Stimulated activated CD4-positive, alpha-beta T cell treated with anti-CD3 and anti-CD28 coated beads, Interleukin-2, amount 100 ng/mL, for 48 hours (primary cell): Measurements from ENCODE around the gene UQCRQ.
A peak's percentile ranks its signal among the peaks of the same experiment; 100 is the strongest.

ENCODE experiments used
- DNase-seq, 2 donors: peaks; one replicate each; pipeline ENCODE4 v3.0.0-alpha.2; 2020

UQCRQ gene

DNA sequence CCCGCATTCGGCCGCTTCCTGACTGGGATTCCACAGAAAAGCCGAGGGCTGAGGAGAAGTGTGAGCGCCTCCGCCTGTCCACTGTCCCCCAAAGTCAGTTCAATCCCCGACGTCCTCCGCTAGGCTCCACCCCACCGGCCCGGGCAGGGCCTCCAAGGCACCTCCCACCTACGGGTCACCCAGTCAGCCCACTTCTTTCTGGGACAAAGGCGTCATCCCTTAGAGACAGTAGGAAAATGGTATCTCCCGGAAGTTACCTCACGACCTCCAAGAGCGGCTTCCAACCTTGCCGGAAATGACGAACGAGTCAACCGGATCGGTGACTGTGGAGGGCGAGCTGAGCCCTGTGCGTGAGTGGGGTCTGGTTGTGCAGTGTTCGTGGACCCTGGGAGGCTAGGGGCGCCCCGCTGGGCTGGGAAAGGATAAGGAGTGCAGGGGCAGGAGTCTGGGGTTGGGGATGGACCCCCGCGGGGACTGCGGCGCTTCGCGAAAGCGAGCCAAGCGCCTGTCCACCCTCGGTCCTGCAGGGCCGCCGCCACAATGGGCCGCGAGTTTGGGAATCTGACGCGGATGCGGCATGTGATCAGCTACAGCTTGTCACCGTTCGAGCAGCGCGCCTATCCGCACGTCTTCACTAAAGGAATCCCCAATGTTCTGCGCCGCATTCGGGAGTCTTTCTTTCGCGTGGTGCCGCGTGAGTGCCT is at the start of gene UQCRQ, which contains the start of gene GDF9:
UQCRQ (plus strand) TSS at position 301 of the 704 bp plus-strand sequence; CDS start at position 541, 240 bp downstream.
GDF9 (minus strand) TSS at position 128 of the 704 bp plus-strand sequence. CDS start 1,936 bp downstream, outside the sequence.
- DNase-seq, result peak; percentile 77 to 83

DNA sequence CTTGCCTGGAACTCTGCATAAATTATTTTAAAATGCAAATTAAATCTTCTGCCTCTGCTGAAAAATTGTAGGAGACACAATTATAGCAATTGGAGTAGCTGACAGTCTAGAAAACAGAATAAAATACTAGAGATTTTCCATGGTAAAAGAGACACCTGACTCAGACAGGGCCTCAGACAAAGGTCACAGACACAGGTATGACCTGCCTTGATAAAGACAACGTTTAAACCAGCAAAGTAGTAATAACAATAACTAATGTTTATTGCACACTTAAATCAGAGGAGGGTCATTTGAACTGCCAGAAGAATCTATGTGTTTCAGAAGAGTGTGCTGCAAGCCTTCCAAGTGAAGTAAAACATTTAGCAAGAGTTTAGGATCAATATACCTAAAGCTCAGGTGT is 49.4 kb upstream of the UQCRQ start:
- DNase-seq, result no peak

DNA sequence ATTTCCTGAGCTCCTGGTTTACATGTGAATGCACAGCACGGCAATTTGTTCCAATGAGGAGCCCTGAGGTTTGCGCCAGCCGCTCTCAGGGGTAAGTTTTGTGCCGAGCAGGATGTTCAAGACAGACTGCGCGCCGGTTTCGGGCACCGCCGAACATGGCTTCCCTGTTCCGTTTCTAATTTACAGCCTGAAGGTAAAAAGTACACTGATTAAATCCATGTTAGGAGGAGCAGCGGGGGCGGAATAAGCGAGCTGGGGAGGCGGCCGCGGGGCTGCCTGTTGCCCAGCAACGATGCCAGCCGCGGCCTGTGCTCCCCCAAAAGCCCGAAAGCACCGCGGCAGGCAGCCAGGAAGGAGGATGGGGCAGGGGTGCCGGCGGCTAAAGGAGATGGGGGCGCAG is 47.0 kb upstream of the UQCRQ start:
- DNase-seq, result no peak

DNA sequence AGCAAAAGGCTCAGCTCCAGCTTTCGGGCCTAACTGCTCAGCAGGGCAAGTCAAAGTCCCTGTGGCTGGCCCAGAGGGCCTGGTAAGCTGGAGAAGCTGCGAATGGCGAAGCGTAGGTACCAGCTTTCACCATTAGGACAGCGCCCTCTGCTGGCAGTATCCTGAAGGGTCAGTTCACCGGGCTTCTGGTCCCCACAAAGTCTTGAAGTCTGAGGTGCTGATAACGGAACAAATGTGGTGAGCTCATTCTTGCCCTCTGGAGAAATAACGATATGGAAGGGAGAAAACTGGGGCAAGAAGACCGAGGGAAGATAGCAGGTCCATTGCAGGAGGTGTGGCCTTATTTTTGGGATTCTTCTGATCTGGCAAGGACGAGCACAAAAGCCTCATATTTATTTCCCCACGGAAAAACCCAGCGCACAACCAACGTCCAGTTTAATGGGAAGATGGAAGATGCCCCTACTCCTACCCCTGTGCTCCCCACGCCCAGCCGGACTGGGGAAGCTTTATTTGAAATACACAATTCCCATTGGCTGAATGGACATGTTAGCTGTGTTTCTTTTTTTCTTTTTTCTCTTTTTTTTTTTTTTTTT is 46.2 kb upstream of the UQCRQ start:
- DNase-seq, result peak; percentile 94 to 97

DNA sequence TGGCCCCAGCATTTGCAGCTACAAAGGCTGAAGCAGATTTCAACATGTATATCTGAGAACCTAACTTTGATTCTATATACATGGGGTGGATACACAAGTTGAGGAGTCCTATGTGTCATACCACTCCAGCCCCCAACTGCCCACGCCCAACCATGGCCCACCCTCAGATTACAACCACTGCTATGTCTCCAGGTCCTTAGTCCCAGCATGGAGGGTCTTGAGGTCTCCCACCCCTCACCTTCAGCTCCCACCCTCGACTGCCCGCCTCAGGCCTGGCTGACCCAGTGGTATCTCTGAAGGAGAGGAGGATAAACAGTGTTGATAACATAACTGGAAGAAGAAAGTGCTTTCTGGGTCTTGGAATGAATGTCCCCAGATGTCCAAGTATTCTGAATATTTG is 45.1 kb upstream of the UQCRQ start:
- no peak for DNase-seq

DNA sequence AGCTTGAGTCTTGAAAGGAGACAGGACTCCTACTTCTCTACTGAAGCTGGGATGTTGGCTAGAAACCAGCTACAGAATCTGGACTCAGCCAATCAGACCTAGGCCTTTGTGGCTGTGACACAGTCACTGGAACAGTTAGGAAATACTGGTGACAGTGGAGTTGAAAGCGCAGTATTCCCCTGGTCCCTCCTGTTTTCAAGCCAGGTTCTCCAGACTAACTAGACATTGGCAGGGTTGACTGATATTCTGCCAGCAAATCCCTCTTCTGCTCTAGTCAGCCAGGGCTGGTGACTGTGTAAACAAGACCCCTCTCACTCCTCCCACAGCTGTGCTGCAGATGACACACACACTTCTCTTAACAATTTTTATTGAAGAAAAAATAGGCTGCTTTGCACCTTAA is 44.7 kb upstream of the UQCRQ start:
- DNase-seq, result no peak

DNA sequence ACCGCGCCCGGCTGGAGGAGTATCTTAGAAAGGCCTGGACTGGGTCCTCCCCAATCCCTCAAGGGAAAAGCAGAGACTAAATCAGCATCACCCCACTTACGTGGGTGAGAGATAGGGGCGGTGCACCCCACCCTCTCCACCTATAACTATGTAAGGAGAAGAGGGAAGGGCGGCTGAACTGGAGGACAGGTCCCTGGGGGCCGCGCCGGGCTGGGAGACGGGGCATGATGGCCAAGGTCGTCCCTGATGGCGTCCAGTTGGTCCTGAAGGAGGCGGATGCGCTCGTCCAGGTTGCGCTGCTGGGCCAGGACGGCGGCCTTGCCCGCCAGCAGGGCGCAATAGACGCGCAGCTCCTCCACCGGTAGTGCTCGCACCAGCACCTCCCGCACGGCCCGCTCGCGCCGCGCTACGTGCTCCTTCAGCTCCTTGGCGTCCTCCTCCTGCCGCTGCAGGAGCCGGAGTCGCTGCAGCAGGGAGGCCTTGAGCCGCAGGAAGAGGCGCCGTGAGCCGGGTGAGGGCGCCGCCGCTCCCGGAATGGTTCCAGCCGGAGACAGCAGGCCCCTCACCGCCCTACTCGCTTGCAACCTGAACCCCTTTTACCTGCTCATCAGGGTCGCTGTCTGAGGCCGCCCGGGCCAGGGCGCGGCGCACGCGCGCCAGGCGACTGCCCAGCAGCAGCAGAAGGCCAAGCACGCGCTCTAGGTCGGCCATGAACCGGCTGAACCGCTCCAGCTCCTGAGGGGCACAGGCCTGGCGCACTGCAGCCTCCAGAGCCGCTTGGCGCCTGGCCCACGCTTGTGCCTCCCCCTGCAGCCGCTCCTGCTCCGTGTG is 43.6 kb upstream of the UQCRQ start:
- DNase-seq, result no peak

DNA sequence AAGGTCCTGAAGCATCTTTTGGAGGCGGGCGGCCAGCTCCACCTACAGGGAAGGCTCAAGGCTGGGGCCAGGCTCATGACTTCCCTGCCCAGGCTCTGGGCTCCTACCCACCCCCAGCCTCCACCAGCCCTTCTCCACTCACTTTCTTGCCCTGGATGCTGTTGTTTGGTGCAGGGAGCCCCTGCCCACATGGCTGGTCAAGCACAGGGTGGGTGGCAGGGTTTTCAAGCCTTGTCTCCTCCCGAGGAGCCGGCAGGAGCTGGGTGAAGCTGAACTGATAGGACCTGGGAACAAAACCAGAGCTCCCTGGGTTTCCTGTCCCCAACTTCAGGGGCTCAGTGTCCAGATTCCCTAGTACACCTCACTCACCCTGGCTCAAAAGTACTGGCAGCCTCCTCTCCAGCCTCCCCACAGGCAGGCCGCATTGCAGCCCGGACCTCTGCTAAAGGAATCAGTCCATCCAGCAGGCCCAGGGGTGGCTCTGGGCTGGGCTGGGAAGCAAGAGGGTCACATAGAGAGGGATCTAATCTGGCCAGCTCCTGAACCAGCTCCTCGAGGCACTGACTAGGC is 42.9 kb upstream of the UQCRQ start:
- no peak for DNase-seq

DNA sequence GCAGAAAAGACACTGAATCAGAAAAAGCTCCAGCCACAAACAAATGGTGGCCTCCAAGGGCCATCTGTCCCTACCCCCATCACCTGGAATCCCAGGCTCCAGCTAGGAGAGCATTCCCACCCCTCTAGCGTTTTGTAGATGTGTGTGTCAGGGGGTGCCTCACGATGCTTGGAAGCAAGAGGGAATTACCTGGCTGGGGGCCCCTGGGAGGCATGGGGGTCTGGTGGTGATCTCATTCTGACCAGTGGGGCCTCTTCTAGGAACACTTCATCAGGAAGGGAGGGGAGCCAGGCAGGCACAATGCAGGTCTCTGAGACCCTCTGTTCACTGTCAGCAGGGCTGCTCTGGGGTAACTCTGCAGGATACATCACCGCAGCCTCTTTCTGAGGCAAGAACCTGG is 42.0 kb upstream of the UQCRQ start:
- DNase-seq, result no peak

DNA sequence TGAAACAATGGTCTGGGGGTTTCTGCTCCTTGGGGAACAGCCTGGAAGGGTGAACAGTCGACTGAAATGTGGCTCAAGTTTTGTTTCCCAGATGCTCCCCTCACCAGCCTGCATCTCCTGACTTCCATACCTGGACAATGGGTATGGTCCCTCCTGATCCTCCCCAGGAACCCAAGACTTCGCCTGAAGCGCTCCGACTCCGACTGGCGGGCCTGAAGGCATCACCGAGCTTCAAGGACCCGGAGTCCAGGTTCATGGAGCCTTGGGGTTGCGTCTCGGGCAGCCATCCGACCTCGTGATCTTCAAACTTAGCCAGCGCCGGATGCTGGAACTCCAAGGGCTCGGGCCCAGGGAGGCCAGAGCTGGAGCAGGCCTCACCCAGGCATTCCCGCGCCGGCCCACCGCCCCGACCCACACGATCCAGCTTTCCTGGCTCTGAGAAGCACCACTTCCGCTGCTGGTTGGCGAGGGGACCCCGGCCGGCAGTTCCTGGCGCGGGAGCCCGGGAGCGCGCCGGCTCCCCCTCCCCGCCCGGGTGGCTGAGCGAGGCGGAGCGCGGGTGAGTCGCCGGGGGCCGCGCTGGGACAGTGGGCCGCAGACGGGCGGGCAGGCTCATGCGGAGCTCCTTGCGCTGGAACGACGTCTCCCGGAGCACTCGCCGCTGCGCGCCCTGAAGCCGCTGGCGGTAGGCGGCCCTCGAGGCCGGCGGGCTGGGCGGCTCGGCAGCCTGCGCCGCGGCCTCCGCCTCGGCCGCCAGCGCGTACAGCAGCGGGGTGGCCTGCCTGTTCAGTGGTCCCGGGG is 41.2 kb upstream of the UQCRQ start:
- DNase-seq, result no peak

DNA sequence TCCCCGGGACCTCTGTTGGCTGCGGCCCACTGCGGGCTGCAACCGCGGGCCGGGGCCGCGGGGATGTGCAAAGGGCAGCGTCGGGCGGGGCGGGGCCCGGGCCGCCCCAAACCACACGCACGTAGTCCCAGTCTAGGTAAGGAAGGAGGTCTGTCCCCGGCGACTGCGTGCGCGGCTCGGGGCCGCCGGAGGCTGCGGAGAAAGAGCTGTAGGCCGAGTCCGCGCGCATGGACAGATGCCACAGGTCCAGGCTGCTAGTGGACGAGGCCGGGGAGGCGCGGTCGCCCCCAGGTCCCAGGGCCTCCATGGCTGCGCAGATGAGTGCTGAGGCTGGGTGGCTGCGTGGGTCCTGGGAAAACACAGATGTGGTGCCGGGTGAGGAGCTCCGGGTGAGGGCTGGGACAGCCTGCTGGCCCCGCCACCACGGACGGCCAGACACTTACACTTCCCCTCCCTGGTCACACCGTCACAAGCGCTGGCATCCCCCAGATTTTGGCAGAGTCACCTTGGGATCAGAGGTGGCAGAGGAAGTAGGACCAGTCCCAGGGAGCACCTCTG is 40.5 kb upstream of the UQCRQ start:
- DNase-seq, result no peak

DNA sequence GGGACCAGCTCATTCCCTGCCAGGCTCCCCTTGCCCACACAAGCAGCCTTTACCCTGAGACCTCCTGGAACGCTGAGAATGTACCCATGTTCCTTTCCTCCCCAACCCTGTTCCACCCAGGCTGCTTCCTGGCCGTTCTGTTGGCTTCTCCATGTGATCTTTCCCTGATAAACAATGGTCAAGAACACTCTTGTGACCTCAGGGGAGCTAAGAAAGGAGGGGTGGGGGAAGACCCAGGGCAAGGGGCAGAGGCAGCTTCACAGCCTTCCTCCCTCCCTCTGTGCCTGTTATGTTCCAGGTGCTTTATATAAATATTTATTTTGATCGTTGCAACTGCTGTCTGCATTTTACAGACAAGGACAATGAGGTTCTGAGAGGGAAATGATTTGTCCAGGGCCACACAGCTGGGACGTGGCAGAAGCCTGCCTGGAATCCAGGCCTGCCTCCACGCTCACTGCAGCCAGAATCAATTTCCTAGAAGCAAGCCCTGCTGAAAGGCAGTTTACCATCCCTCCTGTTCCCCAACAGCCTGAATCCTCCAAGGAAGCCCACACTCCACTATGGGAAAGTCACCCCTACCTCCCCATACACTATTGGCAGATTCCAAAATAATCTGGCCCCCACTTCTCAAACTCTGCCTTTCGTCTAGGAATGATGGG is 39.9 kb upstream of the UQCRQ start:
- DNase-seq, result no peak

DNA sequence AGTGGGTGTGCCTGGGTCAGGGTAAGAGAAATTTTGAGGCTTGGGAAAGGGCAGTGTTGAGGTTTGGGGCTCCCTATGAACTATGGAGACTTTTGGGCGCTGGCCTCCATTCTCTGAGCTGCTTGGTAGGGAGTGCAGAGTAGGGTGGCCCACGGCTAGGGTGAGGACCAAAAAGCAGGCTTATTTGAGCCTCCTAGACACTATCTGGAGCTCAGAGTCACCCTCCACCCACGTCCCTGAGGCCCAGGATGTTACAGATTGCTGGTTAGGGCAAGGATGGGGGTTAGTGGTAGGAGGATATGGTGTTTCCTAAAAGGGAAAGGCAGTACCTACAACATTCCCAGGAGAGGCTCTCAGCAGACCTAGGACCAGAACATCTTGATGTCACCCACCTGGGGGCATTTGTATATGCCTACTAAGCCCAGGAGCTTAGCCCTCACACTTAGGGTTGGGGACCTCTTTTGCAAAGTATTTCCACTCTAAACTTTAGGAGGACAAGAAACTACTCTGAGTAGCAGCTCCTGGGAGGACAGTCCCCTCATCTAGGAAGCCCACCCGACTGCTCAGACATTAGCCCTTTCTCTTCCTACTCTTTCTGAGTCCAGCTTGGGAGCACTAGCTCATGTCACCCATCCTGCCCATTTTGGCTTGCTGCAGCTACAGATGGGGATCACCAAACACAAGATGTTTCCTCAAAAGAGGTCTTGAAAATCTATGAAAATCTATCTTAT is 38.3 kb upstream of the UQCRQ start:
- DNase-seq, result no peak

DNA sequence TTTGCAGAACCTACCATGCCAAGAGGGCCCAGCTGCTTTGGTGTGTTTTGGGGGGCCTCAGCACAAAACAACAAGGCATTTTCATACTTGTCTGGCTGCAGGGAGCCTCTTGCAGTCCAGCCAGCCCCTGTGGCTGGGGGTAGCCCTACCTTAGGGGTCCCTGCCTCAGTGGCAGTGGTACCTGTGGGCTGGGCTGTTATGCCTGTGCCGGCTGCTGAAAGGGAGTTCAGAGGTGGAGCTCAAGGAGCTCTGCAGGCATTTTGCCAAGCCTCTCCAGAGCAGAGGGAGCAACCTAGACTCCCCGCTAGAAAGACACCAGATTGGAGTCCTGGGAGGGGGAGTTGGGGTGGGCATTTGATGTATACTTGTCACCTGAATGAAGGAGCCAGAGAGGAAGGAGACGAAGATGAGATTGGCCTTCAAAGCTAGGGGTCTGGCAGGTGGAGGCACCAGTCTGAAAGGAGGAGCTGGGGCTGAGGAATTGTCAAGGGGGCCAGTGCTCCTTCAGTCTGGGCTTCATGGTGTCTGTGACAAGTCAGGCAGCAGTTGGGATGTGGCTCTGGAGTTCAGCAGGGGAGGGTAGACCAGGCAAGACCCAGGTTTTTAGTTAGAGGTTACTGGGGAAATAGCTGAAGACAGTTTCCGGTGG is 37.5 kb upstream of the UQCRQ start:
- no peak for DNase-seq

DNA sequence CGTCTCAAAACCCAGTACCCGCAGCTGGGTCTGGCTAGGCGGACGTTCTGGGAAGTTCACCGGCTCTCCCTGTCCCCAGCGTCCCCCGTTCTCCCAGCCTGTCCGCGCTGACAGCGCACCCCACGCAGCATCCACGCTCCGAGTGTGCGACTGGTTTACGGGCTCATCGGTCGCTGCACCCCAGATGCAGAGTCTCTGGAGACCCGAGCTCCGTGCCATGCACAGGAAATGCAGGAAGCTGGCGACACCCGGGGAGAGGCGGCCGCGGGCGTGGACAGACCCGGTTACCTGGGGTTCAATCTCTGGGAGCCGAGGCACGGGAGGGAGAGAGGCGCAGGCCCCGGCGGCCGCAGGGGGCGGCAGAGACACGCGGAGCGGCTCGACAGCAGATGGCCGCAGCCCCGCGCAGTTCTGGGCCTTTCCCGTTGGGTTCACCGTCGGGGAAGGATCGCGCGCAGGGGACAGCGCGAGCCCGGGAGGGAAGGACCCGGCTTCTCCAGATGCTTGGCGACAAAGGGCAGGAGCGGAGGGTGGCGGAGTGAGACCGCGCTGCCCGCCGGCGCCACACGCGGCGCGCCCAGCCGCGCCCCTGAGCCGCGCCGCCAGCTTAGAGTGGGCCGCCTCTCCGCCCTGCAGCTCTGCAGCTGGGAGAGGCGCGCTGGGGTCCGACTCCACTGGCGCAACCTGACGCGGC is 36.6 kb upstream of the UQCRQ start:
- peak; percentile 63 to 65 for DNase-seq

DNA sequence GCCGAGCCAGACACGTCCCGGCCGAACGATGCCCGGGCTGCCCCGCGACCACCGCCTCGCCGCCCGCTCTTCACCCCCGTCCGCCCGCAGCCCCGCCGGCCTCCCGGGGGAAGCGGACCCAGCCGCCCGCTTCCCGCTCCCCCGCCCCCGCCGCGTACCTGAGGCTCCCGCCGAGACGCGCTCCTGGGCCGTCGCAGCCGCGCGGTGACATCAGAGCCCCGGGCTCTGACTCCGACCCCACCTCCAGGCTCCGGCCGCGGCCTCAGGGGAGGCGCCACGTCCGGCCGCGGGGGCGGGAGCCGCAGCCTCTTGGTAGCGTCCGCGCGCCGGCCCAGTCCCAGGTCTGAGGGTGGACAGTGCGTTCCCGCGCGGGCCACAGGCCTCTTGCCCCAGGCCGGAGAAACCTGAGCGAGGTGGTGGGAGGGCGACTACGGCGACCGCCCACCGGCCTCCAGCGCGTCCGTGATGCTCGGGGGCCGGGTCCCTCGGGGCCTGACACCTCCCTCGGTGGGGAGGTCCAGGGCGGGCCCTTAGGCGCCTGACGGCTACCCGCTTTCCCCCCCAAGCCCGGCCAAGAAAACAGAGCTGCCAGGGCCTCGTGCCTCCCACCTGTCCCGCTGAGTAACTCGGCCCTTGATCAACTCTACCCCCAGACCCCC is 35.9 kb upstream of the UQCRQ start, which contains the start of gene SHROOM1:
SHROOM1 (minus strand) TSS at position 212 of the 659 bp plus-strand sequence. CDS start 4,507 bp downstream, outside the sequence.
- DNase-seq, result no peak

DNA sequence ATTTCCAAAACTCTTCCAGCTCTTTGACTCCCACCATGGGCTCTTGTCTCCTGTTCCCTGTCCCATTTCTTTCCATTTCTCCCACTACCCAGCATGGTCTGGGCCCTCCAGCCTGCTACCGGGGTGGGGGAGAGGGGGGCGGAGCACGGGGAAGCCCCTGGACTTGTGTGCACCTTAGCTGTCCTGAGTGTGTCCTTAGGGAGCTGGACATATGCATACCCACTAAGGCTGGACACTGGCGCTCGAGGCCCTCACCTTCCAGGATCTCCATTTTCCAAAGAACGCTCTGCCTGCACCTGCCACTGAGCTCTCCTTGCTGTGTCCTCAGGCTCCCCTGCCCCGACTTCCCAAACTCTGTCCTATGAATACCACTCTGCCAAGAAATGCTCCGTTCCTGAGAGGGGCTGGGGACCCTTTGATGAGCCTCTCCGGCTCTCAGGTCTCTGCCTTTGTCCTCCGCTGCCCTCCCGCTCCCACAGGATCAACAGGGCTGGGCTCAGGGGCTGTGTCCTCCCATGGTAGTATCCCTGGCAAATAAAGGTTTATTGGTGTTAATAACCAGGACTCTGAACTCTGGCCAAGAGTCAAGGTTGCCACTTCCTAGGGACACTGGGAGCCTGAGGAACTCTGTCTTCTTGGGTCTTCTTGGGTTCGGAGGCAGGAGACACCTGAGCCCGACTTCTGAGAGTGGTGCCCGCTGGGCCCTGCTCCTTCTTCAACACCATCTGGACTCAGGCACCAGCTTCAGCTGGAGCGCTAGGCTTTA is 35.2 kb upstream of the UQCRQ start:
- no peak for DNase-seq

DNA sequence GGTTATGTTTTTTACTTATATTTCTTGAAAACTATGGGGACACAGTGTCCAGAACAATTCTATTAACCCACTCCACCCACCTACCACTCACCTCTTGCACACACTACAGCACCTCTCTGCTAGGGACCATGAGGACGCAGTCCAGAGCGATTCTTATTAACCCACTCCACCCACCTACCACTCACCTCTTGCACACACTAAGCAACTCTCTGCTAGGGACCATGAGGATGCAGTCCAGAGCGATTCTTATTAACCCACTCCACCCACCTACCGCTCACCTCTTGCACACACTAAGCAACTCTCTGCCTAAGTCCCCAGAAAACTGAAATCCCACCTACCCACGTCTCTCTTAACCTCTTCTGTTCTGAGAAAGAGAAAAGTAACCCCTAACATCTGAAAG is 33.8 kb upstream of the UQCRQ start:
- no peak for DNase-seq
